ENCODE measurements around the gene N4BP2L1. TPM values are rescaled to one million over a fixed set of nuclear protein-coding genes. Genes with fewer than 3 reads are reported as not detected.
A peak's percentile ranks its signal among the peaks of the same experiment; 100 is the strongest.

N4BP2L1 gene
- polyA plus RNA-seq, 3 donors: 50.9 to 82.5 (median 81.5) TPM

DNA sequence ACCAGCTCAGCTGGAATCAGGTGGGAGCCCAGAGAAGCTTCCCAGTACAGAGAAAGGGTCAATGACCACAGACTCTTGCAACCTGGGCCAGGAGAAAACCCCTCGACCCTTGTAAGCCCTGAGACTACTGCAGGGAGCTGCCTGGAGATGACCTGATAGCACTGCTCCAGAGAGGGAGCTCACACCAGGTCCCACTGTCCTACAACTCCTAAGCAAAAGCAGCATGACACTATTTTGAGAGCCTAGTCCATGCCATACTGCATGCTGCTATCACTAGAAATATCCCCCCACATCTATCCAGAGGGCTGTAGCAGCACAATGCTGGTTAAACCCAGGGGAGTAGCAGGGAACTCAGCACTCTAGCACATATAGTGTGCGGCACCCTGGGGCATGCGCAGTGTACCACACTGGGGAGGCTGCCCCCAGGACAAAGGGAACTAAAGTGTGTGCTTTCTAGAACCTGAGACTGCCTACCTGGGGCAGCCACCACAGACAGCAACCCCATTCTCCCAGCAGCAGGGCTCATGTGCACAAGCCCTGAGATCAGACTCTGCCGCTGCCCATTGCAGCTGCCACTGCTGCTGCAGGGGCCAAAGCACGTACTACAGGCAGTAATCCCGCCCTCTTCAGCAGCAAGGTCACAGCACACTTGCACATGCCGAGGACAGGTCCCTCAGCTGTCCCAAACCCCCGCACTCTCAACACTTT, 27.1 kb upstream of the N4BP2L1 start:
- Mint-ChIP-seq H3K4me3 (no peak overlapping the region), H3K27me3 (ENCODE audit: low read depth in 3 of 3) (no peaks in the 10 kb centered on the region), H3K4me1 (peaks cover 13% of the 10 kb centered on the region), H3K27ac (peak overlapping the region in 1 of 7 donors; percentile 56), H3K9me3 (peaks cover 24 to 39% (median 33%) of the 10 kb centered on the region in 7 donors), H3K36me3 (peaks cover 18 to 20% of the 10 kb centered on the region in 2 donors)
- DNase-seq: no peak
- intact Hi-C loops (cut with micrococcal nuclease): no loop called here
- peaks cover 11 to 14% of the 10 kb centered on the region in 2 donors for H3K4me1 ChIP-seq (ENCODE audit: control insufficient read depth in 1 of 2, insufficient read depth in 2 of 2, low read length in 2 of 2)
- H3K79me2 ChIP-seq (ENCODE audit: insufficient read depth, low read length): no peaks in the 10 kb centered on the region
- no peak overlapping the region for H3K4me3 ChIP-seq (replicated peaks in 1 of 3; ENCODE audit: low read depth in 2 of 3, low read length in 3 of 3)
- no peak overlapping the region for H3K4me2 ChIP-seq (replicated peaks; ENCODE audit: extremely low read depth, low read length, poor library complexity, severe bottlenecking)
- H4K20me1 ChIP-seq (ENCODE audit: insufficient read depth, low read length): no peaks in the 10 kb centered on the region
- H2AFZ ChIP-seq (ENCODE audit: insufficient read depth, low read depth, low read length, poor library complexity, severe bottlenecking): no peak overlapping the region
- WGBS (ENCODE audit: insufficient coverage): 99% methylated on average over 8 of the region's 8 CpGs
- no peak overlapping the region for H3K27ac ChIP-seq (ENCODE audit: low read depth in 1 of 2, low read length in 2 of 2)
- H3K27me3 ChIP-seq (ENCODE audit: control insufficient read depth in 2 of 2, insufficient read depth in 2 of 2, low read length in 2 of 2): no peaks in the 10 kb centered on the region
- TF ChIP-seq CTCF (IDR thresholded peaks at IDR 0.05): no peak
- no peaks in the 10 kb centered on the region for H3K36me3 ChIP-seq (replicated peaks in 1 of 2; ENCODE audit: control insufficient read depth in 1 of 2, insufficient read depth in 2 of 2, low read length in 2 of 2)
- peaks cover 21 to 23% of the 10 kb centered on the region in 2 donors for H3K9me3 ChIP-seq (replicated peaks in 1 of 2; ENCODE audit: control insufficient read depth in 1 of 2, insufficient read depth in 1 of 2, low read length in 2 of 2)
- no peak overlapping the region for H3K9ac ChIP-seq (ENCODE audit: insufficient read depth, low read length, poor library complexity, severe bottlenecking)

GRCh38 chr13:32453981-32454380, 26.1 kb upstream of the N4BP2L1 start:
- peaks cover 21 to 23% of the 10 kb centered on the region in 2 donors for H3K9me3 ChIP-seq (replicated peaks in 1 of 2; ENCODE audit: control insufficient read depth in 1 of 2, insufficient read depth in 1 of 2, low read length in 2 of 2)
- no peaks in the 10 kb centered on the region for H3K36me3 ChIP-seq (replicated peaks in 1 of 2; ENCODE audit: control insufficient read depth in 1 of 2, insufficient read depth in 2 of 2, low read length in 2 of 2)
- no peak for DNase-seq
- H2AFZ ChIP-seq (ENCODE audit: insufficient read depth, low read depth, low read length, poor library complexity, severe bottlenecking): peak overlapping the region; percentile 43
- Mint-ChIP-seq H3K36me3 (peaks cover 15 to 17% of the 10 kb centered on the region in 2 donors), H3K27me3 (ENCODE audit: low read depth in 3 of 3) (no peaks in the 10 kb centered on the region), H3K9me3 (peaks cover 24 to 36% (median 32%) of the 10 kb centered on the region in 7 donors), H3K4me1 (peaks cover 13% of the 10 kb centered on the region), H3K27ac (peak overlapping the region in 3 of 7 donors; percentile 74 to 82 (median 81)), H3K4me3 (no peak overlapping the region)
- no peak overlapping the region for H3K9ac ChIP-seq (ENCODE audit: insufficient read depth, low read length, poor library complexity, severe bottlenecking)
- no CpG with 5 or more reads among the region's 1 CpG for WGBS (ENCODE audit: insufficient coverage)
- peak overlapping the region in 1 of 2 donors; percentile 75 for H3K27ac ChIP-seq (ENCODE audit: low read depth in 1 of 2, low read length in 2 of 2)
- intact Hi-C loops (cut with micrococcal nuclease): no loop called here
- peaks cover 11 to 14% of the 10 kb centered on the region in 2 donors for H3K4me1 ChIP-seq (ENCODE audit: control insufficient read depth in 1 of 2, insufficient read depth in 2 of 2, low read length in 2 of 2)
- H4K20me1 ChIP-seq (ENCODE audit: insufficient read depth, low read length): no peaks in the 10 kb centered on the region
- H3K79me2 ChIP-seq (ENCODE audit: insufficient read depth, low read length): no peaks in the 10 kb centered on the region
- no peak for TF ChIP-seq CTCF (IDR thresholded peaks at IDR 0.05)
- no peaks in the 10 kb centered on the region for H3K27me3 ChIP-seq (ENCODE audit: control insufficient read depth in 2 of 2, insufficient read depth in 2 of 2, low read length in 2 of 2)
- no peak overlapping the region for H3K4me2 ChIP-seq (replicated peaks; ENCODE audit: extremely low read depth, low read length, poor library complexity, severe bottlenecking)
- H3K4me3 ChIP-seq (replicated peaks in 1 of 3; ENCODE audit: low read depth in 2 of 3, low read length in 3 of 3): no peak overlapping the region

Measured in CD14-positive monocyte (primary cell).